Ramos (cell line): Measurements from ENCODE around the gene LHX1.

Experiments used
- in situ Hi-C: fragments of 300-500 bp; cut with MboI; formaldehyde crosslinking; loops from one replicate; pipeline ENCODE4 v1.14.3; 2022; ENCODE audit warnings: low sequenced_read_pairs; ENCODE audit not compliant: unreplicated experiment

Gene LHX1

GRCh38 chr17:36921095-36921851, 16.0 kb upstream of the LHX1 start:
- in situ Hi-C loops, result no loop called here

GRCh38 chr17:36922175-36922574, 15.1 kb upstream of the LHX1 start:
- in situ Hi-C loops, result no loop called here

DNA sequence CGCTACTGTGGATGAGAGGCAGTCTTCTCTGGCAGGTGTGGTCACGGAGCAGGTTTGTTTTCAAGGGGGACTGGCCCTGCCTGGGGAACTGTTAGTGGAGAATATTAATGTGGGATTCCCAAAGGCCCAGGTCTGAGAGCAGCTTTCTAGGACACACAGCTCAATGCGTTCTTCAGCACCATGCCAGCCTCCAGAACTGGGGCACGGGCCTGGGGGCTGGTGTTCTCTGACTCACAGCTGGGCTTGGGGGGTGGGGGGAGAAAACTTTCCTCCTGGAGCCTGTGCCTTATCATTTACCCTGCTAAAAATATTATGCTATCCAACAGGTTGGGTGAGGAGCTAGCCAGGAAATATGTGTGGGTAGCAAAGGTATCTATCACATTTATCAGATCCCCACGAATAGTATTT, 13.5 kb upstream of the LHX1 start:
- in situ Hi-C loops, result no loop called here

DNA sequence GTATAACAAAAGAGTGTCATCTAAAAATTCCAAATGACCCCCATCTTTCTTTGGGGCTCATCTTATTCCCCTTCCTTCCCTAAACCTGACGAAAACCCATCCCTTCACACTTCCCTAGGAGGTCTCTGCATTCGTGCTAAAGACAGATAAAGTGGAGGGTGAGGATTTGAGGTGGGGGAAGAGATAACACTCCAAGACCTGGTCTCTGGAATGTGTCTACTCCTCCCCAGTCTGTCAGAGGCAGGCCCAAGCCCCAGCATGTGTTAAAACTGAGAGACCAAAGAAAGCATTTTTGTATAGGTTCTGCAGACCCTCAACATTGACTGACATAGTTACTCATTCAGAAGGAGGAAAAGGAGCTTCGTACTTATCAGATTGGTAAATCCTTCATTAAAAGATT, 11.0 kb upstream of the LHX1 start:
- in situ Hi-C loops, result no loop called here

DNA sequence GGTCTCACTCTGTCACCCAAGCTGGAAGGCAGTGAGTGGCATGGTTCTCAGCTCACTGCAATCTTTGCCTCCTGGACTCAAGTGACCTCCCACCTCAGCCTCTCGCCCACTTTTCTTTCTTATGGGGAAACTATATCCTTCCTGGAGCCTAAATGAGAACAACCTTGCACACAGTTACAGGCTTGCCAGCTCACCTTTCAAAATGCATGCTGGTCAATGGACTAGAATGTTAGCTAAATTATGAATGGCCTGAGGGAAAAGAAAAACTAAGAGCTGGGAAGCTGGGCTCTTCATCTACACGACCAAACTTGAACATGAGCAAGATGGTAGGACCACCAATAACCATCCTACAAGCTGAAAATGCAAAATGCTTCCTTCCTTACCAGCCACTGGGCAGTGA, 10.6 kb upstream of the LHX1 start:
- in situ Hi-C loops, result no loop called here

DNA sequence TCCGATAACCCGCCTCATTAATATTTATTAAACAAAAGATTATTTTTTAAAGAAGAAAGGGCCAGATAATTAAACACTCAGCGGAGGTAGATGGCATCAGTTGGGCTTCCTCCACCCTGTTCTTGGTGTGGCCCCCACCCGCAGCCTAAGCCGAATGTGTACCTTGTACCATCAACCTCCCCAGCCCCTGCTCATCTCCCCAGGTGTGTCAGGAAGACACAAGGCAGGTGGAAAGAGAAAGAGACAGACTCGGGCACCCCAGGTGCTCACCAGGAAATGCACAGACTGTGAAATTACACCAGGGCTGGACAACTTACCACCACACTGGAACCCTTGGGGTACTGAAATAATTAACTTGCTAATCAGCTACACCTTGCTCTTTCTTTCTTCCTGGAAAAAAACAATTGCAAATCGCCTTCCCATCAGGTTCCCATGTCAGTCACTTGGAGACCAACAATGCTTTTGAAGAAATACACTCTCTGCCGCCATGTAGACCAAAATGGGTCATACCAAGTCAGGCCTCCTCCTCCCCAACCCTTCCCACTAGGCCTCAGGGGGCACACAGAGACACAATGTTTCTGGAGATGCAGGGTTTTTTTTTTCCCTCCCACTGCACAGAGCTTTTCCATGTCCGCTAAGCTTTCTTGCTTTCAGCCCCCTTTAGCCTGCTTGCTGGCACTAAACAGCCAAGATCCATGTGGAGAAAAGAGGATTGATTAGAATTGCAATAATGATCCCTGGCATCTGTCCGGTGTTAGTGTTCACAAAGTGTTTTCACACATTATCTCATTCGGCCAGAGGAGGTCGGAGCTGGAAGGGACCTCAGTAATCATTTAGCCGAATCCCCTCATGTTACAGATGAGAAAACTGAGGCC, 8.6 kb upstream of the LHX1 start:
- in situ Hi-C loops, result no loop called here

DNA sequence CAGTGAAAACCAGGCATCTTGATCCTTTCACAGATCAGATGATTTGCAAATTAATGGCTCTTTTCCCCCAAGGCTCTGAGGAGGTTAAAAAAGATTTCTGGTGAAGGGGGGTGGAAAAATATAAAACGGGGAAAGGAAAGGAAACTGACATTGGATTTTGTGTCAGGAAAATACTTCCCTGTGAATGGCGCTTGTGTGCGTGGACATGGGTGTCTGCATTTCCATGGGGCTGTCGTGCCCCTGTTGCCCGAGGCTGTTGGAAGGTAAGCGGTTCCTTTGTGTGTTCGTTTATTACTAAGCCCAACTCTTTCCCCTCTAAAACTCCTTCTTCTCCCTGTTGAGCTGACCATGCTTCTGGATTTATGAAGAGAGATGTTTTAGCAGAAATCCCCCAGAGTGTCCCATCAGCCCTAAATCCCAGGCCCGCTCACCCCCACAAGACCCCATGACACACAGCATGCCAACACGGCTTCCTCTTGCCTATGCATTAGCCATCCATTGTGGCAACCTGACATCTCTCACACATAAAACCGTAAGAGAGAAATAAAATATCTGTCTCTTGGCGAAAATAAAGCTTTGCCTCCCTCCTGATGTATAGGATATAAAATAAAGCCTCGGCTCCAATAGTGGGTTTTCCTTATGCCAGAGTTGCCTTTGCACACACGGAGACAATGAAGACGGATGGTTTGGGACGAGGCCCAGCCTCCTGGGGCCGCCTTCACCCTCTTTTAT, 7.3 kb upstream of the LHX1 start:
- in situ Hi-C loops, result no loop called here

- in situ Hi-C loops, result no loop called here
Measured at GRCh38 chr17:36930583-36930900, 6.7 kb upstream of the LHX1 start.

DNA sequence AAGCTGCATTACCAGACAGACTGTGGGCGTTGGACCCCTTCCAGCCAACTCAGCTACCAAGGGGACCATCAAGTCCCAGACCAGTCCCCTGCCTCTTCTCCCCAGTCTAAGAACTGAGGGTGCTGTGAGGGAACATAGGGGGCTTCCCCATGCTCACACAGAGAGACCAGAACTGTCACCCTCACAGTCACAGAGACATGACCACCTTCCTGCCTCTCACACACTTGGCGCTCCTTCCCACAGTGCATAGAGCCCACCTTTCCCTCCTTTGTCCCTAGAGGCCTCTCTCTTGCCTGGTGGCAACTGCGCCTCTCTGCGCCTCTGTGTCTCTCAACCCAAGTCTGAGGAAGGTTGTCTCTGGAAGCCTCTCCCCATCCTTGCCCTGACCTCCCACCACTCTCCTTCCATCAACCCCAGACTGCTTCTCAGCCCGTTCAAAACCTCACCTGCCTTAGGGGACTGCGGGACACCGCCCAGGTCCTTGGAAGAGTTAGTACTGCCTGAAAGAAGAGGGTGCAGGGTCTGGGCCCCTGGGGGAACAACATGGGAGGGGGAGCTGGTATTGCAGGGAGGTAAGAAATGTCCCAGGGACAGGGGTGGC, 6.1 kb upstream of the LHX1 start:
- in situ Hi-C loops, result no loop called here

DNA sequence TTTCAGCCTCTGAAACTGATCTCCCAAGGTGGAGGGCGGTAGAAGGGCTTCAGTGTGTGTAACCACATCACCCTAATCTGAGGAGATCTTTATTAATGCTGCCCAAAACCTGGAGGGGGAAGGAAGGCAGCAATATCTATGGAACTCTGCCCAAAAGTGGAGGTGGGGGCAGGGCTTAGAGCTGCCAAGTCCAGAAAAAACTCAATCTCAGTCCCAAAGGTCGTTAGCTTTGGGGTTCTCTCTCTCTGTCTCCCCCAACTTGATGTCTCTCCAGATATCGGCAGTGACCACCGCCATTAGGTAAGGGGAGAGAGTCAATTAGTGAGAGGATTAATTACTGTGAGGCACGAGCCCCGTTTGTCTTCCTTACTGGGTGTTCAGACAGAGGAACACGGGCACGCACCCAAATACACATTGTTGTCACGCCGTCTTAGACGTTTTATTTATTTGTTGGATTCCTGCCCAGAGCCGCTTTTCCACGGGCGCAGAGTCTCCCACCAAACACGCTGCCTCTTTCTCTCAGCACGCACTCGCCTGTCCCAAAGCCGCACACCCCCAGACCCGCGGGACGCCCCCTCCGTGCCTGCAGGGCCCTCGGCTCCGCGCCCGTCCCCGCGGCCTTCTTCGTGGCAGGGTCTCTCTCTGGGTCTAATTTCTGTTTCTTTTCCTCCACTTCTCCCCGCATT, 5.4 kb upstream of the LHX1 start:
- in situ Hi-C loops, result no loop called here

DNA sequence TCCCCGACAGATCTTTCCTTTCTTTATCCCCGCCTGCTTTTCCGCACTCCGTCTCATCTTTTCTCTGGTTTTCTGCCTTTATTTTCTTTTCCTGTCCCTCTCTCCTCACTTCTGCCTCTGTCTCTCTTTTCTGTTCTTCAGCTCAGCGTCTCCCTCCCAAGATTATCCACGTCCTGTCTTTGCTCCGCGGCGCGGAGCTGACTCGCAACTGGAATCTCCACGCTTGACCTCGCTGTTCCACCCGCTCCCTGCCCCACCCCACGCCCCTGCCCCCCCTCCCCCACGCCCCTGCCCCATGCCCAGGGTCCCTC, 4.9 kb upstream of the LHX1 start:
- in situ Hi-C loops, result no loop called here

DNA sequence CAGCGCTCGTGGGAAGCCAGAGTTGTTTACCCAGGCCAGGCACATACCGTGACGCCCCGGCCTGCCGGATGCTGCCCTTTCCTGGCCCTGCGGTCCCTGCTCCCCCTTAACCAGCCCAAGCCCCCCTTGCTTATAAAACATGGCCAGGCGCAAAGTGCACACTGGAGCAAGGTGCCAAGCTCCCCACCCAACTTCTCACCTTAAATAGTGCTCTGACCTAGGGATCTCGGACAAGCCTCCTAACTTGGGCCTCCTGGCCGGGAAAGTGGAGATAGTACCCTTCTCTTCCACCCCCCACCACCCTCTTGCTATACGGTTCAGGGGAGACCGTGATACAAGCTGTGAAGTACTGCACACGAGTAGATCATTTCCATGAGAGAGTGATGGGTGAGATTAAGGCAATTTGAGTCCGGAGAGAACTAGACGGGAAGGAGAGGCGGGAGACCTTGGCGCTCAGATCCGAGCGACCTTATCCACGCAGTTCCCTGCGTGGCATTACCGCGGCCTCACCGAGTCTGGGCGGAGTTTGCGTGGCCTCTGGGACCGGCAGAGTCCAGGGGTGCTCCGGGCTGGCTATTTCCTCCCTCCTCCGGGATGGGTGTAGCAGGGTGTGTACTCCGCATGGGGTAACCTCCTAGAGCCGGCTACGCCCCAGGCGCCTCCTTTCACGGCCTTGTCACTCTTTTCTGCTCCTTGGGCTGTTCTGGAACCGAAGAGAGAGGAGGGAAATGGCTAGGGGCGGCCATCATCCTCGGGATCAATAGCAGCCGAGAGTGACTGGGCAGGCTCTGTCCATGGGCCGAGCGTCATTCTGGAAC, 4.4 kb upstream of the LHX1 start:
- in situ Hi-C loops, result no loop called here

DNA sequence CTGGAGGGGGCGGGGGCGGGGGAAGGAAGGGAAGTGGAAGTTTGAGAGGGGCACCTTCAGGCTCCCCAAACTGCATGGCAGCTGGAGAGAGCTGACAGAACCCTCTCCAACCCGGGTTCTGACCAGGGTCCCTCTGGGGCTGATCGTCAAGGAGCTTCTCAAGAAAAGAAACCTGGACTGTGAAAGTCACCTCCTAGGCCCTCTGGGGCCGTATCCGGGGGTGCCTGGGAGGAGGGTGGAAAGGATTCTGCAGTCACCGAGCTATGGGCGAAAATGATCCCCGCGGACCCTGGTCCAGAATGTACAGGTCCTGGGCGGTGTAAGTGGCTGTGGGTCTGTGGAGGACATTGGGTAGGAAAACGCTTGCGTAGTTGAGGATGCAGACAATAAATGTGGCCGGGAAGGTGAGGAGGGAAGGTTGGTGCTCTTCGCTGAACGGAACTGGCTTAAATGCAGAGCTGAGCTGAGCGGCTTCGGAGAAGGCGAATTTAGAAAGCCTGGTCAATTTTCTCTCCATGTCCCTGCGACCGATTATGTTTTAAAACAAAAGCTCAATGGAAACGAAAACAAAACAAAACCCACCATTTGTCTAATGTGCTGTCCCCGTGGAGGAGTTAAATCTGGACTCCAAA, 3.6 kb upstream of the LHX1 start:
- in situ Hi-C loops, result no loop called here

GRCh38 chr17:36934144-36934691, 3.1 kb upstream of the LHX1 start:
- in situ Hi-C loops, result no loop called here

- in situ Hi-C loops, result no loop called here
Measured at GRCh38 chr17:36934692-36935630, 2.3 kb upstream of the LHX1 start.

GRCh38 chr17:36935671-36936454, 1.4 kb upstream of the LHX1 start:
- in situ Hi-C loops, result no loop called here

GRCh38 chr17:36936455-36937000, 747 bp upstream of the LHX1 start:
- in situ Hi-C loops, result no loop called here
